SHP77 treated with DMSO at 0.1 percent for 48 hours (cell line): ENCODE results near the gene FGF22.

Experiments used
- DNase-seq: peaks from one replicate; lab custom pipeline; 2025; lab: John Stamatoyannopoulos, UW

The FGF22 gene

DNA sequence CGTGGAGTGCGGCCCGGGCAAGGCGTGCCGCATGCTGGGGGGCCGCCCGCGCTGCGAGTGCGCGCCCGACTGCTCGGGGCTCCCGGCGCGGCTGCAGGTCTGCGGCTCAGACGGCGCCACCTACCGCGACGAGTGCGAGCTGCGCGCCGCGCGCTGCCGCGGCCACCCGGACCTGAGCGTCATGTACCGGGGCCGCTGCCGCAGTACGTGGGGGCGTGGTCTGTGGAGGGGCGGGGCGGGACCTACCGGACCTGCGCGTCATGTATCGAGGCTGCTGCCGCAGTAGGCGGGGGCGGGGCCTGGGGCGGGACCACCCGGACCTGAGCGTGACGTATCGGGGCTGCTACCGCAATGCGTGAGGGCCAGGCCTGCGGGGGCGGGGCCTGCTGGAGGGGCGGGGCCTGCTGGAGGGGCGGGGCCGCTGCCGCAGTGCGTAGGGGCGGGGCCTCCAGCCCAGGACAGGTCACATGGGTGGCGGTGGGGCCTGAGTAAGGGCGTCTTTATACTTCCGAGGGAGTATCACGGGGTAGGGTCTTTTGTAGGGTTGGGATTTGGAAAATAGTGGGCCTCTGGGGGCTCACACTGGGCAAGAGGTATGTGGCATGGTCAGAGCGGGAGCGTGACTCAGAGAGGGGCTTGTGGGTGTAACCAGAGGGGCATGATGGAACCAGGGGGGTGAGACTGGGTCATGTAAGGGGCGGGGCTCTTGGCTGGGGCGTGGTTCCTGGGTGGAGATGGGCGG, 40.8 kb downstream of the FGF22 start:
- peak; percentile 85 for DNase-seq

DNA sequence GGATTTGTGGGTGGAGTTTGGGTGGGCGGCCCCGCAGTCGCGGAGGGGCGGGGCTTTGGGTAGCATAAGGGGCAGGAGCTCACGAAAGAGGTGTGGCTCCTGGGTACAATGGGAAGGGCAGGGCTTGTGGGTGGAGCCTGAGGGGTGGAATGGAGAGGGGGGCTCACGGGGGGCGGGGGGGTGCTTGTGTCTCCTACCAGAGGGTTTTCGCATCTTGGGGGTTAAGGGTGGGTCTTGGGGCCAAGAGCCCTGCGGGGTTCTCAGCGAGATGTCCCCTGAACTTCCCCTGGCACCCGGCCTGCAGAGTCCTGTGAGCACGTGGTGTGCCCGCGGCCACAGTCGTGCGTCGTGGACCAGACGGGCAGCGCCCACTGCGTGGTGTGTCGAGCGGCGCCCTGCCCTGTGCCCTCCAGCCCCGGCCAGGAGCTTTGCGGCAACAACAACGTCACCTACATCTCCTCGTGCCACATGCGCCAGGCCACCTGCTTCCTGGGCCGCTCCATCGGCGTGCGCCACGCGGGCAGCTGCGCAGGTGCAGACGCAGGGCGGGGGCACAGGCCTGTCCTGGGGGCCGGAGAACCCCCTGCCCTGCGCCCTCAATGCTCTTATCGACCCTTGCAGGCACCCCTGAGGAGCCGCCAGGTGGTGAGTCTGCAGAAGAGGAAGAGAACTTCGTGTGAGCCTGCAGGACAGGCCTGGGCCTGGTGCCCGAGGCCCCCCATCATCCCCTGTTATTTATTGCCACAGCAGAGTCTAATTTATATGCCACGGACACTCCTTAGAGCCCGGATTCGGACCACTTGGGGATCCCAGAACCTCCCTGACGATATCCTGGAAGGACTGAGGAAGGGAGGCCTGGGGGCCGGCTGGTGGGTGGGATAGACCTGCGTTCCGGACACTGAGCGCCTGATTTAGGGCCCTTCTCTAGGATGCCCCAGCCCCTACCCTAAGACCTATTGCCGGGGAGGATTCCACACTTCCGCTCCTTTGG, 41.6 kb downstream of the FGF22 start:
- DNase-seq: no peak

DNA sequence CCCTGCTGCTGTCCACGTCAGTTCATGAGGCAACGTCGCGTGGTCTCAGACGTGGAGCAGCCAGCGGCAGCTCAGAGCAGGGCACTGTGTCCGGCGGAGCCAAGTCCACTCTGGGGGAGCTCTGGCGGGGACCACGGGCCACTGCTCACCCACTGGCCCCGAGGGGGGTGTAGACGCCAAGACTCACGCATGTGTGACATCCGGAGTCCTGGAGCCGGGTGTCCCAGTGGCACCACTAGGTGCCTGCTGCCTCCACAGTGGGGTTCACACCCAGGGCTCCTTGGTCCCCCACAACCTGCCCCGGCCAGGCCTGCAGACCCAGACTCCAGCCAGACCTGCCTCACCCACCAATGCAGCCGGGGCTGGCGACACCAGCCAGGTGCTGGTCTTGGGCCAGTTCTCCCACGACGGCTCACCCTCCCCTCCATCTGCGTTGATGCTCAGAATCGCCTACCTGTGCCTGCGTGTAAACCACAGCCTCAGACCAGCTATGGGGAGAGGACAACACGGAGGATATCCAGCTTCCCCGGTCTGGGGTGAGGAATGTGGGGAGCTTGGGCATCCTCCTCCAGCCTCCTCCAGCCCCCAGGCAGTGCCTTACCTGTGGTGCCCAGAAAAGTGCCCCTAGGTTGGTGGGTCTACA, 43.1 kb downstream of the FGF22 start:
- no peak for DNase-seq

DNA sequence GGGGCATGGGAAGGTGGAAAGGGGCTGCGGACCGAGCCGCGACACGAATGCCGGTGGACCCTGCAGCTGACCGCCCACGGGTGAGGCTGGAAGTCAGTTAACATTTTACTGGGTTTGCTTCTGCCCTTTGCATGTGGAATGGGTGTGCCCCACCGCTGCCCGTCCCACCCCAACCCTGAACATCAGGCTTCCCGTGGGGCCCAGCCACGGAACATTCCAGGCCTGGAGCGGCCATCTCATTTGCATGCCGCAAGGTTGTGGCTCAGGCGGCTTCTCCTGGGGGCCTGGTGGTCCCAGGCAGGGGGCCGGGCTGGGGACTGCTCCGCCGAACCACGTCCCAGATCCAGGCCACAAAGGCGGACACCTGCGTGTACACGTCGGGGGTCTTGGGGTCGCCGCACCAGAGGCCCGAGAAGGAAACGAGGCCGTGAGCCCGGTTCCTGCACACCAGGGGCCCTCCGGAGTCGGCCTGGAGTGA, 45.8 kb downstream of the FGF22 start:
- DNase-seq: no peak

DNA sequence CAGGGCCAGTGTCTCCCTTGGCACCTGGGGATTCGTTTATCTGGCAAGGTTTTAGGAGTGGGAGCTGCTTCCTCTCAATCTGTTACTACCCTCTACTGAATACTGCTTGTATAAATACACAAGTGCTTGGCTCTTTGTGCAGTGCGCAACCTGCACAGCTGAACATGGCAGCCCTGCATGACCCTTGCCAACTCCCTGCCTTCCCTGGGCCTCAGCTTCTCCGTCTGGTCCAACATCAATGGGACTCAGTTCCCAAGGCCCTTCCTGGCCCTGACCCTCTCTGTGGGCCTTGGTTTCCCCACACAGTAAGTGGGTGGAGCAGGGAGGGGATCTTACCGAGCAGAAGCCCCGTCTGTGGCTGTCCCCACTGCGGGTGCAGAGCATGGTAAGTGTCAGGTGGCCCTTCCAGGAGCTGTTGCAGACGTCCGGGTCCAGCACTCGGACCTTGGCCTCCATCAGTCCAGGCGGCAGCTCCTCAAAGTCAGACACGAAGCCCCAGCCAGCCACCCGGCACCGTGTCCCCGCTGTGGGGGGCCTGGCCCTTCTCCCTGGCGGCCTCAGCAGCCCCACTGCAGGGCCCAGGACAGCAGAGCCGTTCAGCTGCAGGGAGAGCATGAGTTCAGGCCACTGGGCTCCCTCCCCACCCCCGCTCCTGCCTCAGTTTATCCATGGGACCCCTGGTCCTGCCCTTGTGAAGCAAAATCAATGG, 47.1 kb downstream of the FGF22 start:
- DNase-seq: no peak

DNA sequence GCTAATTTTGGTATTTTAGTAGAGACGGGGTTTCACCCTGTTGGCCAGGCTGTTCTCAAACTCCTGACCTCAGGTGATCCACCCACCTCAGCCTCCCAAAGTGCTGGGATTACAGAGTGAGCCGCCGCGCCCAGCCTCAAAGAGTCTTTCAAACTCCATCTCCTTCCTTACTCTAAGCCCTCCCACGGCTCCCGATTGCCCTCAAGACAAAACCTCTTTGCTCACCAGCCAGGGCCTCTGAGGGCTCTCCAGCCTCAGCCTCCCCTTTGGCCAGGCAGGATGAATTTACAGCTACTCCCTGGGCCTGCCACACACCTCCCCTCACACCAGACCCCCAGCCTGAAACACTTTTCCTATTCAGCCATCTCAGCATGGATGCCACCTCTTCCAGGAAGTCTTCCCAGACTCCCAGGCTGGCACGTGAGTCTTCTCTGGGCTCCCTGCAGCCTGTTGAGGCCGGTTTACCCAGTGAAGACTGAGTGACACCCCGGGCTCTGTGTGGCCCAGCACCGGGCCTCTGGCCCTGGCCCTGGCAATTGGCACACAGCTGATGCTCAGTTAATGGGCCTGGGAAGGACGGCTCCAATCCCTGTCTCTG, 48.0 kb downstream of the FGF22 start:
- DNase-seq: no peak

DNA sequence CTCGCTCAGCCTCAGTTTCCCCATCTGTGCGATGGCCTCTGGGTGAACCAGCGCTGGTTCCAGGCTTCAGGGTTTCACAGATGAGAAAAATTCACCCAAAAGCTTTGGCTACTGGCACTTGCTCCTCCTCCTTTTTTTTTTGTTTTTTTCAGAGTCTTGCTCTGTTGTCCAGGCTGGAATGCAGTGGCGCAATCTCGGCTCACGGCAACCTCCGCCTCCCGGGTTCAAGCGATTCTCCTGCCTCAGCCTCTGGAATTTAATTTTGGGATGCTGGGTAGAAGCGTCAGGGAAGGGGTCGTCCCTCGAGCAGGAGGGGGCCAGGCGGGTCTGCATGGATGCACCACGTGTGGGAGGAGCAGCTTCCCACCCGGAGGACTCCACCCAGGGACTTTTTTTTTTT, 48.5 kb downstream of the FGF22 start:
- DNase-seq: no peak

DNA sequence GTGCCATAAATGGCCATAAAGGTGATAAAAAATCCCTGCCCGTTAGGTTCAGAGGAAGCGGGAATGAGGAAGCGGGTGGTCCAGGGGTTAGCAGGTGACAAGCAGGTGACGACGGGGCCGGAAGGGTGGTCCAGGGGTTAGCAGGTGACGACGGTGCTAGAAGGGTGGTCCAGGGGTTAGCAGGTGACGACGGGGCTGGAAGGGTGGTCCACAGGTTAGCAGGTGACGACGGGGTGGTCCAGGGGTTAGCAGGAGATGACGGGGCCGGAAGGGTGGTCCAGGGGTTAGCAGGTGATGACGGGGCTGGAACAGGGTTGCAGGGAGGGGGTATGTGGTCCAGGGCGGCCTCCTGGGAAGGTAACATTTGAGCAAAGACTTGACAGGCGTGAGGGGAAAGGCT, 49.3 kb downstream of the FGF22 start:
- no peak for DNase-seq

DNA sequence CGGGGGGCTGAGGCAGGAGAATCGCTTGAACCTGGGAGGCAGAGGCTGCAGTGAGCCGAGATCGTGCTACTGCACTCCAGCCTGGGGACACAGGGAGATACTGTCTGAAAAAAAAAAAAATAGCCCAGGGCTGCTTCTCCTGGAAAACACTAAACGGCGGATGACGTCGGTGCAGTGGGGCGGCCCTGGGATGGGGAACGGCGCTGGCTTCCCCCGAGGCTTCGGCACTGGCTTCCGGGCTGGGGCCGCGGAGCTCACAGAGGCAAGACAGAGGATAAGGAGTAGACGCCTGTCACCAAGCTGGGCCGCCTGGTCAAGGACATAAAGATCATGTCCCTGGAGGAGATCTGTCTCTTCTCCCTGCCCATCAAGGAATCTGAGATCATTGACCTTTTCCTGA, 50.5 kb downstream of the FGF22 start:
- DNase-seq: no peak
